K562 (cell line): ENCODE data around the gene BFSP1. TPM values are rescaled to one million over a fixed set of nuclear protein-coding genes. Genes with fewer than 3 reads are reported as not detected.

ENCODE experiments used
- CREB1 ChIP-seq, 2 experiments: sonication (generic) in 1 of 2; formaldehyde crosslinking in 1 of 2; IDR thresholded peaks; 2 replicates each; pipeline versions ENCODE4 v1.6.1 to v1.8.0; 2012 to 2022; ENCODE audit warnings: inconsistent platforms in 1 of 2, mild to moderate bottlenecking in 1 of 2, missing genetic modification reagents in 1 of 2, moderate library complexity in 1 of 2
- JUN ChIP-seq, 2 experiments: sonication (generic) in 1 of 2; formaldehyde crosslinking in 1 of 2; IDR thresholded peaks; 2 replicates each; pipeline versions ENCODE4 v1.6.1 to v1.8.0; 2012 to 2022; ENCODE audit warnings: borderline replicate concordance in 2 of 2, mild to moderate bottlenecking in 2 of 2, improper control_type of control experiment in 1 of 2, low read depth in 1 of 2, low read length in 1 of 2, missing genetic modification reagents in 1 of 2
- JUND ChIP-seq, 2 experiments: IDR thresholded peaks; 2 replicates in 1 of 2; 3 replicates in 1 of 2; pipeline ENCODE4 v1.6.1; 2011; ENCODE audit warnings: borderline replicate concordance in 2 of 2, low read depth in 2 of 2, low read length in 2 of 2, improper control_type of control experiment in 1 of 2, missing biosample characterization in 1 of 2, missing genetic modification characterization in 1 of 2, missing genetic modification reagents in 1 of 2
- NEUROD1 ChIP-seq: fragments of 150-350 bp; IDR thresholded peaks from 2 replicates; pipeline ENCODE4 v1.6.1; 2014; ENCODE audit warnings: borderline replicate concordance, low read length, low read depth; ENCODE audit not compliant: partially characterized antibody
- PBX2 ChIP-seq, 2 experiments: IDR thresholded peaks in 1 of 2; conservative IDR thresholded peaks in 1 of 2; 2 replicates each; pipeline ENCODE4 v1.6.1; 2016; ENCODE audit warnings: low read depth in 2 of 2, mild to moderate bottlenecking in 1 of 2, missing compliant biosample characterization in 1 of 2, missing genetic modification characterization in 1 of 2, moderate library complexity in 1 of 2
- SMAD2 ChIP-seq: fragments of 150-350 bp; IDR thresholded peaks from 2 replicates; pipeline ENCODE4 v1.6.1; 2014; ENCODE audit warnings: low read depth, mild to moderate bottlenecking, low read length
- ZBTB43 ChIP-seq: sonication (generic); formaldehyde crosslinking; IDR thresholded peaks from 2 replicates; pipeline ENCODE4 v1.8.0; 2023; ENCODE audit warnings: mild to moderate bottlenecking, missing genetic modification reagents
- polyA plus RNA-seq, 8 experiments: library from polyadenylated mRNA; depleted of rRNA in 4 of 8; stranded (reverse) in 5 of 8; unstranded in 3 of 8; fragments of >200 nt; fragmentation: Nextera tagmentation in 2 of 8; fragmentation: Illumina TruSeq in 1 of 8; extraction: Ambion mirVana in 2 of 8; extraction: Trizol in 1 of 8; gene quantifications; 2 replicates each; pipeline versions ENCODE4 v1.2.1 to v1.2.3, GENCODE V29; 2011 to 2014; ENCODE audit warnings: inconsistent platforms in 1 of 8, missing spikeins in 1 of 8
- total RNA-seq, 7 experiments: library from RNA; depleted of rRNA in 6 of 7; stranded (reverse); fragments of >200 nt in 6 of 7; fragmentation: Illumina TruSeq in 2 of 7; extraction: Trizol in 2 of 7; gene quantifications; 2 replicates each; pipeline versions ENCODE4 v1.2.1 to v1.2.3, GENCODE V29; 2011 to 2021; ENCODE audit warnings: low replicate concordance in 1 of 7

Gene BFSP1
- total and polyA plus RNA-seq, 9 of the 15 experiments (the other 6 are each of a cell fraction or from before 2014, with no cell fraction given): 0.09 to 0.86 (median 0.40) TPM

GRCh38 chr20:17538517-17539170 lies 7.5 kb upstream of the BFSP1 start (continued):
- TF ChIP-seq PBX2 (CRISPR knock-in tag; IDR thresholded peaks at IDR 0.05; ENCODE audit: low read depth) (no peak), PBX2 (tag; conservative IDR thresholded peaks at IDR 0.05; ENCODE audit: low read depth) (no peak), JUN (IDR thresholded peaks at IDR 0.05; ENCODE audit: borderline replicate concordance, low read depth, low read length) (peak; percentile 28; the same call in 1 of the 2 replicates), JUN (CRISPR knock-in tag; IDR thresholded peaks at IDR 0.05; ENCODE audit: borderline replicate concordance) (no peak), CREB1 (IDR thresholded peaks at IDR 0.05) (no peak), CREB1 (CRISPR knock-in tag; IDR thresholded peaks at IDR 0.05) (no peak), SMAD2 (no peak), NEUROD1 (no peak), ZBTB43 (CRISPR knock-in tag) (no peak), JUND (IDR thresholded peaks at IDR 0.05; ENCODE audit: borderline replicate concordance, low read depth, low read length) (peak; percentile 31; the same call in 1 of the 2 replicates), JUND (tag; IDR thresholded peaks at IDR 0.05; ENCODE audit: borderline replicate concordance, low read depth, low read length) (no peak)
